Lung (tissue), 12 donors: Measurements from ENCODE around the gene SLC4A2. TPM values are rescaled to one million over a fixed set of nuclear protein-coding genes. Genes with fewer than 3 reads are reported as not detected.

Source experiments
- ATAC-seq: fragments of 200-7000 bp; cut with Tn5 transposase; one replicate; pipeline ENCODE4 v1.9.1; 2020; ENCODE audit warnings: moderate number of reproducible peaks; ENCODE audit not compliant: insufficient read depth, low FRiP score
- DNase-seq, 3 donors: peaks; one replicate each; pipeline ENCODE4 v3.0.0-alpha.2; 2013 to 2017
- H3K27ac ChIP-seq, 2 donors: one replicate each; pipeline ENCODE4 v1.5.1; 2013; ENCODE audit warnings: mild to moderate bottlenecking in 2 of 2, moderate library complexity in 2 of 2, control low read depth in 1 of 2, inconsistent platforms in 1 of 2, low read depth in 1 of 2, low read length in 1 of 2
- H3K27me3 ChIP-seq, 3 donors: one replicate each; pipeline ENCODE4 v1.5.1; 2013; ENCODE audit warnings: low read length in 2 of 3; ENCODE audit not compliant: control insufficient read depth in 3 of 3, insufficient read depth in 3 of 3
- H3K36me3 ChIP-seq, 4 donors: one replicate each; pipeline ENCODE4 v1.5.1; 2013; ENCODE audit warnings: low read length in 4 of 4, mild to moderate bottlenecking in 1 of 4, moderate library complexity in 1 of 4; ENCODE audit not compliant: control insufficient read depth in 4 of 4, insufficient read depth in 4 of 4
- H3K4me1 ChIP-seq, 5 donors: one replicate each; pipeline ENCODE4 v1.5.1; 2013; ENCODE audit warnings: low read length in 5 of 5, mild to moderate bottlenecking in 2 of 5, moderate library complexity in 1 of 5; ENCODE audit not compliant: control insufficient read depth in 5 of 5, insufficient read depth in 5 of 5
- H3K4me3 ChIP-seq: one replicate; pipeline ENCODE4 v1.5.1; 2013; ENCODE audit warnings: mild to moderate bottlenecking, control low read depth, moderate library complexity
- H3K9ac ChIP-seq, 2 donors: one replicate each; pipeline ENCODE4 v1.5.1; 2013; ENCODE audit warnings: low read length in 2 of 2, control low read depth in 1 of 2; ENCODE audit not compliant: insufficient read depth in 1 of 2
- H3K9me3 ChIP-seq, 4 donors: one replicate each; pipeline ENCODE4 v1.5.1; 2013; ENCODE audit warnings: low read length in 3 of 4, mild to moderate bottlenecking in 1 of 4, moderate library complexity in 1 of 4; ENCODE audit not compliant: control insufficient read depth in 4 of 4, insufficient read depth in 3 of 4
- WGBS, 2 donors: extraction: QIAGEN DNeasy Blood & Tissue Kit; methylation state at CpG; one replicate each; pipeline ENCODE4 v1.1.7; 2013; 5-methylcytosine and 5-hydroxymethylcytosine counted together
- polyA plus RNA-seq, 2 donors: library from polyadenylated mRNA; stranded (reverse); fragments of 200-250 nt; gene quantifications; one replicate each; pipeline ENCODE4 v1.2.1, GENCODE V29; 2013
- total RNA-seq, 2 donors: library from RNA; depleted of rRNA in 1 of 2; stranded (reverse); fragments of >200 nt in 1 of 2; gene quantifications; one replicate each; pipeline ENCODE4 v1.2.1, GENCODE V29; 2014 to 2021
- TF ChIP-seq, protein P1 (sequence below): IDR thresholded peaks from 2 replicates; pipeline ENCODE4 v1.5.1; 2012; ENCODE audit warnings: mild to moderate bottlenecking; ENCODE audit errors: control extremely low read depth, extremely low read depth
- donor health status: control.
- donor health status: control.
- donor health status: Bipolar disorder and iron deficiency.
- donor health status: healthy.
- donor health status: DM: yes; HTN: yes; CAD: no.

Gene SLC4A2
- total and polyA plus RNA-seq, 4 donors: 66.3 to 173 (median 120) TPM

DNA sequence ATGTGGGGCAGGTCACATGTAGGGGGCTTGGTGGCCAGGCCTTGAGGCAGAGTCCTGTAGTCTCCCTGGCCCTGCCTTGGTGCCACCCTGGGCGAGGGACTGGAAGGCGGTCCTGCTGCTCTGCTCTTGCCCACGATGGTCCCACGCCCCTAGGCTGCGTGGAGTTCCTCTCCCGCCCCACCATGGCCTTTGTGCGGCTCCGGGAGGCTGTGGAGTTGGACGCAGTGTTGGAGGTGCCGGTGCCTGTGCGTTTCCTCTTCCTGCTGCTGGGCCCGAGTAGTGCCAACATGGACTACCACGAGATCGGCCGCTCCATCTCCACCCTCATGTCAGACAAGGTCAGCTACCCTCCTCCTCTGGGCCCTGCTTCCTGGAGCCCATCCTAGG, 11.2 kb downstream of the SLC4A2 start:
- no peaks in the 10 kb centered on the region for H3K4me1 ChIP-seq
- H3K9ac ChIP-seq: no peak overlapping the region
- H3K4me3 ChIP-seq: no peak overlapping the region
- H3K27me3 ChIP-seq: no peaks in the 10 kb centered on the region
- TF ChIP-seq, protein P1, sequence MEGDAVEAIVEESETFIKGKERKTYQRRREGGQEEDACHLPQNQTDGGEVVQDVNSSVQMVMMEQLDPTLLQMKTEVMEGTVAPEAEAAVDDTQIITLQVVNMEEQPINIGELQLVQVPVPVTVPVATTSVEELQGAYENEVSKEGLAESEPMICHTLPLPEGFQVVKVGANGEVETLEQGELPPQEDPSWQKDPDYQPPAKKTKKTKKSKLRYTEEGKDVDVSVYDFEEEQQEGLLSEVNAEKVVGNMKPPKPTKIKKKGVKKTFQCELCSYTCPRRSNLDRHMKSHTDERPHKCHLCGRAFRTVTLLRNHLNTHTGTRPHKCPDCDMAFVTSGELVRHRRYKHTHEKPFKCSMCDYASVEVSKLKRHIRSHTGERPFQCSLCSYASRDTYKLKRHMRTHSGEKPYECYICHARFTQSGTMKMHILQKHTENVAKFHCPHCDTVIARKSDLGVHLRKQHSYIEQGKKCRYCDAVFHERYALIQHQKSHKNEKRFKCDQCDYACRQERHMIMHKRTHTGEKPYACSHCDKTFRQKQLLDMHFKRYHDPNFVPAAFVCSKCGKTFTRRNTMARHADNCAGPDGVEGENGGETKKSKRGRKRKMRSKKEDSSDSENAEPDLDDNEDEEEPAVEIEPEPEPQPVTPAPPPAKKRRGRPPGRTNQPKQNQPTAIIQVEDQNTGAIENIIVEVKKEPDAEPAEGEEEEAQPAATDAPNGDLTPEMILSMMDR: no peak
- H3K27ac ChIP-seq: no peak overlapping the region
- no peak for ATAC-seq
- WGBS, 2 donors: 93 to 96% methylated on average over 15 of the region's 15 CpGs
- H3K36me3 ChIP-seq: peaks cover 25 to 80% (median 38%) of the 10 kb centered on the region in 4 donors
- DNase-seq: no peak
- no peaks in the 10 kb centered on the region for H3K9me3 ChIP-seq

DNA sequence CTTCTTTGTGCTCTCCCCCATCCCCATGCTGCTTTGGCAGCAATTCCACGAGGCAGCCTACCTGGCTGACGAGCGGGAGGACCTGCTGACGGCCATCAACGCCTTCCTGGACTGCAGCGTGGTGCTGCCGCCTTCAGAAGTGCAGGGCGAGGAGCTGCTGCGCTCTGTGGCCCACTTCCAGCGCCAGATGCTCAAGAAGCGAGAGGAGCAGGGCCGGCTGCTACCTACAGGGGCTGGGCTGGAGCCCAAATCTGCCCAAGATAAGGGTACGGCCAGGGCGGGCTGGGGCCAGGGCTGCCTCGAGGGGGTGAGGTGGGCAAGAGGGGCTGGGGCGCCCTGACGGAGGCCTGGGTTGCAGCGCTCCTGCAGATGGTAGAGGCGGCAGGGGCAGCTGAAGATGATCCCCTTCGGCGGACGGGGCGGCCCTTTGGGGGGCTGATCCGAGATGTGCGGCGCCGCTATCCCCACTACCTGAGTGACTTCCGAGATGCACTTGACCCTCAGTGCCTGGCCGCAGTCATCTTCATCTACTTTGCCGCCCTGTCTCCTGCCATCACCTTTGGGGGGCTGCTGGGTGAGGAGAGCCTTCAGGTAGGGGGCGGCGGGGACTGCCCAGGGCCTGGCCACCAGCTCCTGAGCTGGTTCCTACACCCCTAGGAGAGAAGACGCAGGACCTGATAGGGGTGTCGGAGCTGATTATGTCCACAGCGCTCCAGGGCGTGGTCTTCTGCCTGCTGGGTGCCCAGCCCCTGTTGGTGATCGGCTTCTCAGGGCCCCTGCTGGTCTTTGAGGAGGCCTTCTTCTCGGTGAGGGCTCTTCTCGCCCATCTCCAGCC, 11.9 kb downstream of the SLC4A2 start:
- Histone ChIP-seq H3K27me3 (no peaks in the 10 kb centered on the region), H3K4me1 (no peaks in the 10 kb centered on the region), H3K27ac (no peak overlapping the region), H3K9me3 (no peaks in the 10 kb centered on the region), H3K36me3 (peaks cover 31 to 80% (median 38%) of the 10 kb centered on the region in 4 donors), H3K9ac (no peak overlapping the region), H3K4me3 (no peak overlapping the region)
- ATAC-seq: no peak
- no peak for DNase-seq
- TF ChIP-seq, protein P1: no peak
- WGBS, 2 donors: 95 to 97% methylated on average over 37 to 39 of the region's 39 CpGs

DNA sequence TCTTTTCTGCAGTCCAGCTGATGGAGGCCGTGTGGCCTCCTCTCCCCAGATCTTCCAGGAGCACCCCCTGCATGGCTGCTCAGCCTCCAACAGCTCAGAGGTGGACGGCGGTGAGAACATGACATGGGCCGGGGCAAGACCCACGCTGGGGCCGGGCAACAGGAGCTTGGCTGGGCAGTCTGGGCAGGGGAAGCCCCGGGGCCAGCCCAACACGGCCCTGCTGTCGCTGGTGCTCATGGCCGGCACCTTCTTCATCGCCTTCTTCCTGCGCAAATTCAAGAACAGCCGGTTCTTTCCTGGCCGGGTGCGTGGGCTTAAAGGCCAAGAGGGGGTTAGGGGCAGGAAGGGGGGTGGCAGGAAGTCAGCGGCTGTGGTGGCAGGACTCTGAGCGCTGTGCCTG, 14.6 kb downstream of the SLC4A2 start:
- no peak overlapping the region for H3K4me3 ChIP-seq
- peaks cover 0 to 9% (median 5%) of the 10 kb centered on the region in 5 donors for H3K4me1 ChIP-seq
- WGBS, 2 donors: 85 to 91% methylated on average over 17 of the region's 17 CpGs
- no peaks in the 10 kb centered on the region for H3K9me3 ChIP-seq
- ATAC-seq: no peak
- TF ChIP-seq, protein P1: no peak
- H3K36me3 ChIP-seq: peaks cover 23 to 65% (median 32%) of the 10 kb centered on the region in 4 donors
- H3K27me3 ChIP-seq: no peaks in the 10 kb centered on the region
- no peak overlapping the region for H3K27ac ChIP-seq
- no peak overlapping the region for H3K9ac ChIP-seq
- DNase-seq: no peak
